ENCODE data around the gene FOXQ1.

DNA sequence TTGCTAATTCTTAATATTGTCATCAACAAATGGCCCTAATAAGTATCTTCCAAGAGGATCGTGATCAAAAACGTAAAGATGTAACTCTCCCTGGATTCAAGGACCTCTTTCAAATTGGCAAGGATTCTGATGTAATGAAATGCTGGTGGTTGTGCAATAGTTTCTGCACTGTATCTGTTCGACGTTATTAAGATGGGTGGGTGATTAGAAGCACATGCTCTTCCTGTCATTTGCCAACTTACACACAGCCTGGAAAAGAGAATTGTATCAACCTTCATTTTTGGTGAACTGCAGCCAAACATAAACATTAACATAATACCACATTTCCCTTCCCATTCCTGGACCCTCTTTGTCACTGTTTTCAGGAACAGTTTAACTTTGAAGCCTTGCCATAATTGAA, 9.8 kb downstream of the FOXQ1 start:
- TF ChIP-seq, protein P1, sequence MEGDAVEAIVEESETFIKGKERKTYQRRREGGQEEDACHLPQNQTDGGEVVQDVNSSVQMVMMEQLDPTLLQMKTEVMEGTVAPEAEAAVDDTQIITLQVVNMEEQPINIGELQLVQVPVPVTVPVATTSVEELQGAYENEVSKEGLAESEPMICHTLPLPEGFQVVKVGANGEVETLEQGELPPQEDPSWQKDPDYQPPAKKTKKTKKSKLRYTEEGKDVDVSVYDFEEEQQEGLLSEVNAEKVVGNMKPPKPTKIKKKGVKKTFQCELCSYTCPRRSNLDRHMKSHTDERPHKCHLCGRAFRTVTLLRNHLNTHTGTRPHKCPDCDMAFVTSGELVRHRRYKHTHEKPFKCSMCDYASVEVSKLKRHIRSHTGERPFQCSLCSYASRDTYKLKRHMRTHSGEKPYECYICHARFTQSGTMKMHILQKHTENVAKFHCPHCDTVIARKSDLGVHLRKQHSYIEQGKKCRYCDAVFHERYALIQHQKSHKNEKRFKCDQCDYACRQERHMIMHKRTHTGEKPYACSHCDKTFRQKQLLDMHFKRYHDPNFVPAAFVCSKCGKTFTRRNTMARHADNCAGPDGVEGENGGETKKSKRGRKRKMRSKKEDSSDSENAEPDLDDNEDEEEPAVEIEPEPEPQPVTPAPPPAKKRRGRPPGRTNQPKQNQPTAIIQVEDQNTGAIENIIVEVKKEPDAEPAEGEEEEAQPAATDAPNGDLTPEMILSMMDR (conservative IDR thresholded peaks at IDR 0.05) = no peak
- no peak for TF ChIP-seq EZH2 (IDR thresholded peaks at IDR 0.05; ENCODE audit: low read depth)

Measured in PC-9 (cell line).